PC-3 (cell line): ENCODE data around the gene COL21A1. TPM values are rescaled to one million over a fixed set of nuclear protein-coding genes. Genes with fewer than 3 reads are reported as not detected.

Experiments
- ATAC-seq: fragments of 200-7000 bp; cut with Tn5 transposase; 2 replicates; pipeline ENCODE4 v1.9.1; 2020; ENCODE audit warnings: mild to moderate bottlenecking, moderate library complexity
- BruUV-seq: library from RNA; stranded (reverse); fragments of 400-500 nt; replicated peaks from 2 replicates; lab custom pipeline; 2021; lab: Mats Ljungman, UMichigan
- CTCF ChIA-PET: fragments of 300-600 bp; sonication (Branson Sonifier 250); formaldehyde crosslinking; loops from one replicate; lab custom pipeline; 2022; ENCODE audit warnings: antibody characterized with exemption; lab: Charles Lee
- POLR2A ChIA-PET: fragments of 300-600 bp; sonication (Branson Sonifier 250); formaldehyde crosslinking; loops from one replicate; lab custom pipeline; 2022; ENCODE audit warnings: antibody characterized with exemption; ENCODE audit not compliant: unreplicated experiment; lab: Charles Lee
- DNase-seq: peaks from one replicate; pipeline ENCODE4 v3.0.0-alpha.2; 2015
- H2AFZ ChIP-seq: fragments of 300-600 bp; sonication (generic); 2 replicates; pipeline ENCODE4 v1.6.0; 2016; ENCODE audit warnings: antibody characterized with exemption, low read length
- H3F3A ChIP-seq: fragments of 300-600 bp; sonication (generic); one replicate; pipeline ENCODE4 v1.6.0; 2017; ENCODE audit warnings: antibody characterized with exemption, low read length, control low read depth, mild to moderate bottlenecking; ENCODE audit not compliant: unreplicated experiment
- H3K27ac ChIP-seq: fragments of 300-600 bp; sonication (generic); 2 replicates; pipeline ENCODE4 v1.5.1; 2016; ENCODE audit warnings: mild to moderate bottlenecking, low read length
- H3K27me3 ChIP-seq: fragments of 300-600 bp; sonication (generic); 2 replicates; pipeline ENCODE4 v1.6.1; 2016; ENCODE audit warnings: low read length, mixed read lengths
- H3K36me3 ChIP-seq: fragments of 300-600 bp; sonication (generic); 2 replicates; pipeline ENCODE4 v1.6.1; 2016; ENCODE audit warnings: low read depth, mixed run types, low read length, mixed read lengths
- H3K4me1 ChIP-seq: fragments of 300-600 bp; sonication (generic); 2 replicates; pipeline ENCODE4 v1.5.1; 2016; ENCODE audit warnings: low read length; ENCODE audit not compliant: insufficient read depth
- H3K4me2 ChIP-seq: fragments of 300-600 bp; sonication (generic); 2 replicates; pipeline ENCODE4 v1.6.0; 2016; ENCODE audit warnings: low read length
- H3K4me3 ChIP-seq: fragments of 300-600 bp; sonication (generic); 2 replicates; pipeline ENCODE4 v1.5.1; 2016; ENCODE audit warnings: mild to moderate bottlenecking, low read length, mixed read lengths
- H3K79me2 ChIP-seq: fragments of 300-600 bp; sonication (generic); 2 replicates; pipeline ENCODE4 v1.6.1; 2017; ENCODE audit warnings: low read length, mixed read lengths
- H3K9ac ChIP-seq: fragments of 300-600 bp; sonication (generic); 2 replicates; pipeline ENCODE4 v1.6.0; 2016; ENCODE audit warnings: mild to moderate bottlenecking, low read length
- H3K9me2 ChIP-seq: fragments of 300-600 bp; sonication (generic); replicated peaks from 2 replicates; pipeline ENCODE4 v1.6.1; 2016; ENCODE audit warnings: mixed run types, low read length, mixed read lengths
- H3K9me3 ChIP-seq: fragments of 300-600 bp; sonication (generic); 2 replicates; pipeline ENCODE4 v1.6.1; 2016; ENCODE audit warnings: low read length, mixed read lengths
- H4K20me1 ChIP-seq: fragments of 300-600 bp; sonication (generic); 2 replicates; pipeline ENCODE4 v1.6.1; 2016; ENCODE audit warnings: low read length, mixed read lengths
- CTCF ChIP-seq: fragments of 300-600 bp; sonication (generic); conservative IDR thresholded peaks from 2 replicates; pipeline ENCODE4 v1.5.1; 2017; ENCODE audit warnings: antibody characterized with exemption, low read depth, mild to moderate bottlenecking, low read length
- EZH2 ChIP-seq: fragments of 300-600 bp; sonication (generic); IDR thresholded peaks from one replicate; pipeline ENCODE4 v1.6.1; 2017; ENCODE audit warnings: antibody characterized with exemption, mild to moderate bottlenecking, low read length; ENCODE audit not compliant: unreplicated experiment
- EZH2phosphoT487 ChIP-seq: fragments of 300-600 bp; sonication (generic); IDR thresholded peaks from 2 replicates; pipeline ENCODE4 v1.6.1; 2018; ENCODE audit warnings: mild to moderate bottlenecking, antibody characterized with exemption, low read length, borderline replicate concordance
- intact Hi-C: fragments of 100-400 bp; cut with micrococcal nuclease; formaldehyde crosslinking; loops from 2 replicates; pipeline ENCODE4 v1.9.0; 2023
- total RNA-seq: library from RNA; depleted of rRNA; stranded (reverse); fragments of >200 nt; gene quantifications from 2 replicates; pipeline ENCODE4 v1.2.3, GENCODE V29; 2014

COL21A1 gene
- total RNA-seq, 1 experiment from 2014 or later: 1.0 TPM

DNA sequence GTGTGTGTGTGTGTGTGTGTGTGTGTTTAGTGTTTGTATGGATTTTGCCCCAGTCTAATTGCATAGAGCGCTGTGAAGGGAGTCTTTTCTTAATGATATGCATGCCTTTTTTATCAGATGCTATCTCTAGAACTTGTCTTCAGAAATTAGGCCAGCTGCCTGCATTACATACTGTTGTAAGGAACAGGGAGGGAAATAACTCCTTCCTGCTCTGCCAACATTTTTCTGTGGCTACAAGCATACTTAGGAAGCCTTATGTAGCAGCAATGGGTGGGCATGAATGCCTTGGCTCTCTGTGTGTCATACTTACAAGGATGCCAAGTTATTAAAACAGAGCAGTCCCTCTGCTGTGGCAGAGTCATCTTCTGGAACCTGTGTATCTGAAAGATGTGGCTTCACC, 8.0 kb upstream of the COL21A1 start:
- TF ChIP-seq EZH2 (no peak), CTCF (no peak), EZH2phosphoT487 (no peak)

GRCh38 chr6:56250266-56250665, 2.9 kb upstream of the COL21A1 start:
- peaks cover 9% of the 10 kb centered on the region for H3K4me1 ChIP-seq
- H3K79me2 ChIP-seq: no peaks in the 10 kb centered on the region
- H3K27ac ChIP-seq: no peak overlapping the region
- no peak overlapping the region for H3K9ac ChIP-seq
- H3K4me2 ChIP-seq: no peak overlapping the region
- no peaks in the 10 kb centered on the region for H3K36me3 ChIP-seq
- no peaks in the 10 kb centered on the region for H3K9me2 ChIP-seq
- no peaks in the 10 kb centered on the region for H4K20me1 ChIP-seq
- intact Hi-C loops: no loop called here
- BruUV-seq: no TSS peak
- no peaks in the 10 kb centered on the region for H3K9me3 ChIP-seq
- no peak for DNase-seq
- no peaks in the 10 kb centered on the region for H3K27me3 ChIP-seq
- CTCF ChIA-PET: no interaction called here
- no peaks in the 10 kb centered on the region for H3F3A ChIP-seq
- TF ChIP-seq EZH2phosphoT487: no peak
- no peak for TF ChIP-seq EZH2
- no peak for TF ChIP-seq CTCF
- H2AFZ ChIP-seq: no peak overlapping the region
- ATAC-seq: no peak
- POLR2A ChIA-PET: no interaction called here
- no peak overlapping the region for H3K4me3 ChIP-seq

More for the DNA sequence above, 8.0 kb upstream of the COL21A1 start:
- H3K4me2 ChIP-seq: no peak overlapping the region
- no peaks in the 10 kb centered on the region for H3F3A ChIP-seq
- H3K4me3 ChIP-seq: no peak overlapping the region
- H3K27ac ChIP-seq: no peak overlapping the region
- DNase-seq (no peak), ATAC-seq (no peak)
- intact Hi-C loops: no loop called here
- ChIA-PET CTCF (no interaction called here), POLR2A (no interaction called here)
- H3K79me2 ChIP-seq: no peaks in the 10 kb centered on the region
- BruUV-seq: no TSS peak
- no peaks in the 10 kb centered on the region for H4K20me1 ChIP-seq
- H3K4me1 ChIP-seq: peaks cover 9% of the 10 kb centered on the region
- no peaks in the 10 kb centered on the region for H3K36me3 ChIP-seq
- no peaks in the 10 kb centered on the region for H3K9me3 ChIP-seq
- H3K9ac ChIP-seq: no peak overlapping the region
- H3K27me3 ChIP-seq: no peaks in the 10 kb centered on the region
- no peak overlapping the region for H2AFZ ChIP-seq
- no peaks in the 10 kb centered on the region for H3K9me2 ChIP-seq

GRCh38 chr6:56247654-56248122, 308 bp upstream of the COL21A1 start:
- no peak; the same call in 1 of the 2 replicates for ATAC-seq
- Histone ChIP-seq H3K9me3 (no peaks in the 10 kb centered on the region), H3K4me2 (peak overlapping the region; percentile 93), H3K9me2 (no peaks in the 10 kb centered on the region), H3K4me3 (peak overlapping the region; percentile 72), H3K27me3 (no peaks in the 10 kb centered on the region), H4K20me1 (no peaks in the 10 kb centered on the region), H3K36me3 (no peaks in the 10 kb centered on the region), H3K9ac (no peak overlapping the region), H3F3A (no peaks in the 10 kb centered on the region), H3K4me1 (peaks cover 9% of the 10 kb centered on the region), H3K79me2 (no peaks in the 10 kb centered on the region), H3K27ac (no peak overlapping the region), H2AFZ (peak overlapping the region; percentile 92)
- BruUV-seq: no TSS peak
- ChIA-PET CTCF (interaction anchor here (0.6 to 0.8 kb wide), 2 partner anchors 194 to 210 kb away, joined by 3 read pairs; no protein-coding TSS in a partner anchor), POLR2A (no interaction called here)
- intact Hi-C loops: loop anchor here (2.0 kb wide), 1 partner anchor 25 kb away; no protein-coding TSS in a partner anchor
- TF ChIP-seq EZH2: no peak
- no peak for TF ChIP-seq EZH2phosphoT487
- no peak for TF ChIP-seq CTCF
- no peak for DNase-seq
